MM.1S (cell line): Measurements from ENCODE around the gene ARHGEF10L.

Experiments
- DNase-seq: peaks from one replicate; pipeline ENCODE4 v3.0.0-alpha.2; 2015
- H2AFZ ChIP-seq: fragments of 300-600 bp; sonication (generic); 2 replicates; pipeline ENCODE4 v1.6.0; 2016; ENCODE audit warnings: antibody characterized with exemption, low read length
- H3F3A ChIP-seq: fragments of 300-600 bp; sonication (generic); 2 replicates; pipeline ENCODE4 v1.6.1; 2016; ENCODE audit warnings: mild to moderate bottlenecking, antibody characterized with exemption, low read length, moderate library complexity, mixed read lengths; ENCODE audit not compliant: insufficient read depth
- H3K27ac ChIP-seq: fragments of 300-600 bp; sonication (generic); 2 replicates; pipeline ENCODE4 v1.5.1; 2016; ENCODE audit warnings: mild to moderate bottlenecking, low read length
- H3K27me3 ChIP-seq: fragments of 300-600 bp; sonication (generic); replicated peaks from 2 replicates; pipeline ENCODE4 v1.6.0; 2016; ENCODE audit warnings: low read length; ENCODE audit not compliant: insufficient read depth
- H3K36me3 ChIP-seq: fragments of 300-600 bp; sonication (generic); replicated peaks from 2 replicates; pipeline ENCODE4 v1.6.1; 2016; ENCODE audit warnings: mild to moderate bottlenecking, low read length, mixed read lengths; ENCODE audit not compliant: insufficient read depth
- H3K4me1 ChIP-seq: fragments of 300-600 bp; sonication (generic); 2 replicates; pipeline ENCODE4 v1.6.1; 2016; ENCODE audit warnings: low read length, mixed read lengths
- H3K4me2 ChIP-seq: fragments of 300-600 bp; sonication (generic); 2 replicates; pipeline ENCODE4 v1.6.0; 2016; ENCODE audit warnings: low read depth, low read length
- H3K4me3 ChIP-seq: fragments of 300-600 bp; sonication (generic); 2 replicates; pipeline ENCODE4 v1.5.1; 2016; ENCODE audit warnings: low read length, mixed read lengths
- H3K79me2 ChIP-seq: fragments of 300-600 bp; sonication (generic); 2 replicates; pipeline ENCODE4 v1.6.1; 2016; ENCODE audit warnings: mixed run types, low read length, mixed read lengths
- H3K9ac ChIP-seq: fragments of 300-600 bp; sonication (generic); 2 replicates; pipeline ENCODE4 v1.6.1; 2016; ENCODE audit warnings: low read length, mixed read lengths
- H3K9me2 ChIP-seq: fragments of 300-600 bp; sonication (generic); replicated peaks from 2 replicates; pipeline ENCODE4 v1.6.1; 2016; ENCODE audit warnings: mild to moderate bottlenecking, low read length, mixed read lengths; ENCODE audit not compliant: insufficient read depth
- H3K9me3 ChIP-seq: fragments of 300-600 bp; sonication (generic); replicated peaks from 2 replicates; pipeline ENCODE4 v1.6.1; 2016; ENCODE audit warnings: mild to moderate bottlenecking, low read length, mixed read lengths; ENCODE audit not compliant: insufficient read depth
- H4K20me1 ChIP-seq: fragments of 300-600 bp; sonication (generic); 2 replicates; pipeline ENCODE4 v1.6.1; 2016; ENCODE audit warnings: mild to moderate bottlenecking, low read length, moderate library complexity, mixed read lengths; ENCODE audit not compliant: insufficient read depth
- EZH2 ChIP-seq: fragments of 300-600 bp; sonication (generic); optimal IDR thresholded peaks from 2 replicates; pipeline ENCODE3; 2017; ENCODE audit warnings: low read depth, mild to moderate bottlenecking, antibody characterized with exemption, low read length, mixed read lengths
- EZH2phosphoT487 ChIP-seq: fragments of 300-600 bp; sonication (generic); IDR thresholded peaks from 2 replicates; pipeline ENCODE4 v1.6.1; 2018; ENCODE audit warnings: antibody characterized with exemption, low read length
- TF ChIP-seq, protein P1 (sequence below): fragments of 300-600 bp; sonication (generic); IDR thresholded peaks from 2 replicates; pipeline ENCODE4 v1.5.1; 2016; ENCODE audit warnings: antibody characterized with exemption, low read length, mixed read lengths

Gene ARHGEF10L

DNA sequence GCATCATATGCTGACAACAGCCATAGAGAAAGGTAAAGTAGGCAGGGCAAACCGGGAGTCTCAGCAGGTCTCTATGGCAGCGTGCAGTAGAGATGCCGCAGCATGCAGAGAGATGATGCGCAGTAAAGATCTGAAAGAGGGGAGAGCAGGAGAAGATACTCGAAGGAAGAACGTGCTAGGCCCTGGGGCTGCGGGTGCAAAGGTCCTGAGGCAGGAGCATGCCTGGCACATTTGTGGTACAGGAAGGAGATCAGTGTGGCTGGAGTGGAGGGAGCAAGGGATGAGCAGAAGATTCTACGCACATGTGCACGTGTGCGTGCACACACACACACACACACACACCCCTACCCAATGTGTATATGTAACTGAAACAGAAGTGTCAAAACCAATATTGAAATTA is 45.0 kb downstream of the ARHGEF10L start:
- TF ChIP-seq EZH2, result no peak
- H4K20me1 ChIP-seq, result no peaks in the 10 kb centered on the region
- no peak for DNase-seq

DNA sequence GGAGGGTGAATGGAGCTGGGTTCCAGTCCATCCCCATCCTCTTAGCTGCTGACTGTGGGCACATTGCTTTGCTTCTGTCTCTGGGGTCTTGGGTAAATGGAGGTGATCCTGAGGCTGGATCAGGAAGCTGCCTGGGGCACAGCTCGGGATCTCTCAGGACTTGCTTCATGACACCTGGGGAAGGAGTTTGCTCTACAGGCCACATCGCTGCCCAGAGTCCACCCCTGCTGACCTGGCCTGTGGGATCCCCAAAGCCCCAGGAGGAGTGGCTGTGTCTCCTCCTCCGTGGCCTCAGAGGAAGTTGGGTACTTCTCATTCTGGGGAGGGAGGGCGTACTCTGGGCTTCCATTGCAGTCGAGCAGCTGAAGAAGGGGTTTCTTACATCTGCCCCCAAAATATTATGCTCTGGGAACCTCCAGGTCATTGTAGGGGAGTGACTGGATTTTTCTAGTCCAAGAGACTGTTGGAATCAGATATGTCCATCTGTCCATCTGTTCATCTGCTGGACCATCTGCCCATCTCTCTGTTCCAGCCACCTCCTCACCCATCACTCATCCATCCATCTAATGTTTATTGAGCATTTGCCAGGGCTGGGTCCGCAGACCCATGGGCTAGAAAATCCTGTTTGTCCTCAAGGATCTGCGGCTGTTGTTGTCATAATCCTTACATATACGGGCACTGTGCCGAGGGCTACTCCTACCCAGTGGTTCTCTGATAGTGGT is 45.9 kb downstream of the ARHGEF10L start:
- Histone ChIP-seq H4K20me1 (no peaks in the 10 kb centered on the region), H3K27ac (no peak overlapping the region), H3F3A (no peaks in the 10 kb centered on the region), H3K4me2 (no peak overlapping the region), H3K27me3 (peaks cover 63% of the 10 kb centered on the region), H3K9me3 (no peaks in the 10 kb centered on the region), H3K9me2 (no peaks in the 10 kb centered on the region), H3K79me2 (no peaks in the 10 kb centered on the region), H3K9ac (no peak overlapping the region), H2AFZ (no peak overlapping the region), H3K4me1 (peaks cover 5% of the 10 kb centered on the region; the same call in 1 of the 2 replicates), H3K36me3 (no peaks in the 10 kb centered on the region), H3K4me3 (no peak overlapping the region)
- TF ChIP-seq EZH2, result no peak
- no peak for TF ChIP-seq EZH2phosphoT487
- TF ChIP-seq, protein P1, sequence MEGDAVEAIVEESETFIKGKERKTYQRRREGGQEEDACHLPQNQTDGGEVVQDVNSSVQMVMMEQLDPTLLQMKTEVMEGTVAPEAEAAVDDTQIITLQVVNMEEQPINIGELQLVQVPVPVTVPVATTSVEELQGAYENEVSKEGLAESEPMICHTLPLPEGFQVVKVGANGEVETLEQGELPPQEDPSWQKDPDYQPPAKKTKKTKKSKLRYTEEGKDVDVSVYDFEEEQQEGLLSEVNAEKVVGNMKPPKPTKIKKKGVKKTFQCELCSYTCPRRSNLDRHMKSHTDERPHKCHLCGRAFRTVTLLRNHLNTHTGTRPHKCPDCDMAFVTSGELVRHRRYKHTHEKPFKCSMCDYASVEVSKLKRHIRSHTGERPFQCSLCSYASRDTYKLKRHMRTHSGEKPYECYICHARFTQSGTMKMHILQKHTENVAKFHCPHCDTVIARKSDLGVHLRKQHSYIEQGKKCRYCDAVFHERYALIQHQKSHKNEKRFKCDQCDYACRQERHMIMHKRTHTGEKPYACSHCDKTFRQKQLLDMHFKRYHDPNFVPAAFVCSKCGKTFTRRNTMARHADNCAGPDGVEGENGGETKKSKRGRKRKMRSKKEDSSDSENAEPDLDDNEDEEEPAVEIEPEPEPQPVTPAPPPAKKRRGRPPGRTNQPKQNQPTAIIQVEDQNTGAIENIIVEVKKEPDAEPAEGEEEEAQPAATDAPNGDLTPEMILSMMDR, result no peak
- DNase-seq, result no peak

More for the DNA sequence above, 45.0 kb downstream of the ARHGEF10L start:
- Histone ChIP-seq H3F3A (no peaks in the 10 kb centered on the region), H3K4me2 (no peak overlapping the region), H3K36me3 (no peaks in the 10 kb centered on the region), H3K27ac (no peak overlapping the region), H3K9ac (no peak overlapping the region), H3K4me3 (no peak overlapping the region), H2AFZ (no peak overlapping the region), H3K9me3 (no peaks in the 10 kb centered on the region), H3K9me2 (no peaks in the 10 kb centered on the region), H3K79me2 (no peaks in the 10 kb centered on the region), H3K4me1 (peaks cover 5% of the 10 kb centered on the region; the same call in 1 of the 2 replicates), H3K27me3 (peaks cover 58% of the 10 kb centered on the region)

DNA sequence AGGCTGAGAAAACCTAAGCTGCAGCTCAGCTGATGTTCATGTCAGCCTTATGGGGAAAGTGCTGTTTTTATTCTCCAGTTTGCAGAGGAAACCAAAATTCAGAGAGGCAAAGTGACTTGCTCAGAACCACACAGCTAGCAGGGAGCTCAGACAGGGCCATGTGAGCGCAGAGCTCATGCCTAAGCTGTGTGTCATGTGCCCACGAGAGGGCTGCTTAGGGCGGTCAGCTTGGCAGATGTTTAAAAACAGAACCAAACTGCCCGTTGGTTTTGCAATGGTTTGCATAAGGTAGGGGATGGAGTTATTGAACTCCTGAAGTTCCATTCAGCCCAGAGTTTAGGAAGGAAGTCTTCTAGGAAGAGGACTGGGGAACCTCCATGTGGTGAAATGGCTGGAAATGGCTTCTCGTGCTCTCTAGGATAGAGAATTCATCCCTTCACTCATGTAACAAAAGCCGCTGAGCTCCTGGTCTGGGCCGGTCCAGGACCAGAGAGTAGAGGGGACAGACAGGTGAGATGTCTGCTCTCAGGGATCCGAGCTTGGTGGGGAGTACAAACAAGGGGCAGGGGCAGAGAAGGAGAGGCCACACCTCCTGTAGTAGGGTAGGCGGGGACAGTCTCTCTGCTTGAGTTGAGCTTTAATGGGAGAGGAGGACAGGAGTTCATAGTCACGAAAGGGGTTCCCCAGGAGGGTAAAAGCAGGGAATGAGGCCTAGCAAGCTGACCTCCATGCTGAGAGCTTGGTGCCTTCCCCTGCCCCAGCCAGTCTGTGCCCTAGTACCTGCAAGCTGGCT is 46.9 kb downstream of the ARHGEF10L start:
- H3K27ac ChIP-seq, result no peak overlapping the region
- no peak overlapping the region for H2AFZ ChIP-seq
- TF ChIP-seq EZH2phosphoT487, result no peak
- no peak overlapping the region for H3K4me2 ChIP-seq
- no peak overlapping the region for H3K9ac ChIP-seq
- H3K9me2 ChIP-seq, result no peaks in the 10 kb centered on the region
- H3F3A ChIP-seq, result no peaks in the 10 kb centered on the region
- H3K27me3 ChIP-seq, result peaks cover 63% of the 10 kb centered on the region
- no peaks in the 10 kb centered on the region for H4K20me1 ChIP-seq
- H3K4me3 ChIP-seq, result no peak overlapping the region
- H3K36me3 ChIP-seq, result no peaks in the 10 kb centered on the region
- H3K4me1 ChIP-seq, result peaks cover 4% of the 10 kb centered on the region; the same call in 1 of the 2 replicates
- DNase-seq, result no peak
- no peaks in the 10 kb centered on the region for H3K9me3 ChIP-seq
- H3K79me2 ChIP-seq, result no peaks in the 10 kb centered on the region

DNA sequence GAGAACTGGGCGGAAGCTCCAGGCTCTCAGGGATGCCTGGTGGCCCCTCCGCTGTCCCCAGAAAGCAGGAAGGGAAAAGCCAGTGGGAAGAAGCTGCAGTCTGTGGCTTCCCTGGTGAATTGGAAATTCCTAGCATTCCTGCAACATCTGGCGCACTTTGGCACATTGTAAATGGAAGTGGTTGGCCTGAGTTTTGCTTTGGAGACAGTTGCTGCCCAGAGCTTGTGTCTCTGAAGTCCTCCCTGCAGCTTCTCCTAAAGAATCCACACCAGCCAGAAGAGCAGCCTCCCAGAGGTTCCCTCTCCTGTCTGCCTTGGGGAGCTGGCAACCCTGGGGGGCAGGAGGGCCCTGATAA is 48.2 kb downstream of the ARHGEF10L start:
- H3K79me2 ChIP-seq, result no peaks in the 10 kb centered on the region
- DNase-seq, result no peak

More for the DNA sequence above, 48.2 kb downstream of the ARHGEF10L start:
- Histone ChIP-seq H3K36me3 (no peaks in the 10 kb centered on the region), H3K4me2 (no peak overlapping the region), H3K9ac (no peak overlapping the region), H3K9me2 (no peaks in the 10 kb centered on the region), H4K20me1 (no peaks in the 10 kb centered on the region), H3K4me1 (no peaks in the 10 kb centered on the region), H3F3A (no peaks in the 10 kb centered on the region), H3K27me3 (peaks cover 67% of the 10 kb centered on the region), H3K27ac (no peak overlapping the region), H3K9me3 (no peaks in the 10 kb centered on the region), H2AFZ (no peak overlapping the region), H3K4me3 (no peak overlapping the region)
- TF ChIP-seq EZH2phosphoT487 (no peak), EZH2 (no peak)
